Neural cell (in vitro differentiated cells): ENCODE results near the gene COPS8. TPM values are rescaled to one million over a fixed set of nuclear protein-coding genes. Genes with fewer than 3 reads are reported as not detected.

Experiments
- H2AFZ ChIP-seq: fragments of 200-600, 300-800 bp; sonication (generic), shearing (Covaris generic); 2 replicates; pipeline ENCODE4 v1.6.0; 2014; ENCODE audit warnings: low read depth, mild to moderate bottlenecking, antibody characterized with exemption, low read length, moderate library complexity
- H3F3A ChIP-seq: fragments of 200-600 bp; shearing (Covaris generic); 2 replicates; pipeline ENCODE4 v1.6.1; 2016; ENCODE audit warnings: mild to moderate bottlenecking, moderate library complexity, mixed read lengths, antibody characterized with exemption, low read length; ENCODE audit not compliant: insufficient read depth, poor library complexity, severe bottlenecking
- H3K27ac ChIP-seq: fragments of 200-600, 300-800 bp; sonication (generic), shearing (Covaris generic); 2 replicates; pipeline ENCODE4 v1.5.1; 2014; ENCODE audit warnings: mild to moderate bottlenecking, low read length, moderate library complexity
- H3K27me3 ChIP-seq: fragments of 300-800, 200-600 bp; sonication (generic), shearing (Covaris generic); 2 replicates; pipeline ENCODE4 v1.6.0; 2014; ENCODE audit warnings: mild to moderate bottlenecking, low read depth, low read length, moderate library complexity; ENCODE audit not compliant: insufficient read depth
- H3K36me3 ChIP-seq: fragments of 300-800, 200-600 bp; sonication (generic), shearing (Covaris generic); 2 replicates; pipeline ENCODE4 v1.5.1; 2014; ENCODE audit warnings: mild to moderate bottlenecking, antibody characterized with exemption, low read length, moderate library complexity; ENCODE audit not compliant: insufficient read depth
- H3K4me2 ChIP-seq: fragments of 300-800, 200-600 bp; sonication (generic), shearing (Covaris generic); 2 replicates; pipeline ENCODE4 v1.6.0; 2014; ENCODE audit warnings: mild to moderate bottlenecking, low read length
- H3K4me3 ChIP-seq: fragments of 300-800, 200-600 bp; sonication (generic), shearing (Covaris generic); 2 replicates; pipeline ENCODE4 v1.5.1; 2014; ENCODE audit warnings: mild to moderate bottlenecking, low read length, moderate library complexity
- H3K79me2 ChIP-seq: fragments of 200-600 bp; shearing (Covaris generic); replicated peaks from 2 replicates; pipeline ENCODE4 v1.6.0; 2014; ENCODE audit warnings: mild to moderate bottlenecking, low read length, moderate library complexity; ENCODE audit not compliant: insufficient read depth
- H3K9ac ChIP-seq: fragments of 300-800, 200-600 bp; sonication (generic), shearing (Covaris generic); 2 replicates; pipeline ENCODE4 v1.6.1; 2016; ENCODE audit warnings: mild to moderate bottlenecking, low read length, mixed read lengths
- H3K9me2 ChIP-seq: fragments of 200-600 bp; shearing (Covaris generic); 2 replicates; pipeline ENCODE4 v1.6.1; 2016; ENCODE audit warnings: mild to moderate bottlenecking, low read length, mixed read lengths; ENCODE audit not compliant: insufficient read depth
- H3K9me3 ChIP-seq: fragments of 200-600, 300-800 bp; sonication (generic), shearing (Covaris generic); 2 replicates; pipeline ENCODE4 v1.6.1; 2016; ENCODE audit warnings: mild to moderate bottlenecking, mixed run types, low read length, moderate library complexity, mixed read lengths
- H4K20me1 ChIP-seq: fragments of 200-600 bp; shearing (Covaris generic); 2 replicates; pipeline ENCODE4 v1.6.1; 2016; ENCODE audit warnings: mild to moderate bottlenecking, mixed run types; ENCODE audit not compliant: insufficient read depth
- EP300 ChIP-seq: fragments of 450-650 bp; conservative IDR thresholded peaks from 2 replicates; pipeline ENCODE4 v1.6.1; 2014; ENCODE audit warnings: antibody characterized with exemption, mild to moderate bottlenecking, moderate library complexity; ENCODE audit not compliant: poor library complexity, severe bottlenecking
- EZH2 ChIP-seq: fragments of 200-600, 300-800 bp; shearing (Covaris generic), sonication (generic); IDR thresholded peaks from 2 replicates; pipeline ENCODE4 v1.6.1; 2014; ENCODE audit warnings: antibody characterized with exemption, low read length, borderline replicate concordance, mild to moderate bottlenecking; ENCODE audit not compliant: insufficient read depth, poor library complexity, severe bottlenecking
- MXI1 ChIP-seq: fragments of 450-650 bp; conservative IDR thresholded peaks from 2 replicates; pipeline ENCODE4 v1.6.1; 2014; ENCODE audit warnings: antibody characterized with exemption, mild to moderate bottlenecking; ENCODE audit not compliant: poor library complexity, severe bottlenecking
- POLR2AphosphoS5 ChIP-seq: IDR thresholded peaks from 2 replicates; pipeline ENCODE4 v1.6.1; 2012
- RAD21 ChIP-seq: fragments of 450-650 bp; conservative IDR thresholded peaks from 2 replicates; pipeline ENCODE4 v1.6.1; 2014; ENCODE audit warnings: antibody characterized with exemption, mild to moderate bottlenecking, moderate library complexity
- SMC3 ChIP-seq: fragments of 450-650 bp; conservative IDR thresholded peaks from 2 replicates; pipeline ENCODE4 v1.6.1; 2014; ENCODE audit warnings: antibody characterized with exemption, mild to moderate bottlenecking, moderate library complexity; ENCODE audit not compliant: poor library complexity
- TAF1 ChIP-seq: IDR thresholded peaks from 2 replicates; pipeline ENCODE4 v1.6.1; 2012; ENCODE audit warnings: low read depth
- polyA plus RNA-seq: library from polyadenylated mRNA; depleted of rRNA; stranded (reverse); fragments of >200 nt; gene quantifications from 2 replicates; pipeline ENCODE4 v1.2.3, GENCODE V29; 2014
- TF ChIP-seq, protein P1 (sequence below): IDR thresholded peaks from 2 replicates; pipeline ENCODE4 v1.6.1; 2012; ENCODE audit warnings: borderline replicate concordance
- TF ChIP-seq, protein P2 (sequence below): fragments of 450-650 bp; IDR thresholded peaks from 2 replicates; pipeline ENCODE4 v1.5.1; 2014; ENCODE audit warnings: antibody characterized with exemption, mild to moderate bottlenecking, moderate library complexity; ENCODE audit not compliant: poor library complexity, severe bottlenecking

The COPS8 gene
- polyA plus RNA-seq, 1 donor from 2014 or later = 269 TPM

DNA sequence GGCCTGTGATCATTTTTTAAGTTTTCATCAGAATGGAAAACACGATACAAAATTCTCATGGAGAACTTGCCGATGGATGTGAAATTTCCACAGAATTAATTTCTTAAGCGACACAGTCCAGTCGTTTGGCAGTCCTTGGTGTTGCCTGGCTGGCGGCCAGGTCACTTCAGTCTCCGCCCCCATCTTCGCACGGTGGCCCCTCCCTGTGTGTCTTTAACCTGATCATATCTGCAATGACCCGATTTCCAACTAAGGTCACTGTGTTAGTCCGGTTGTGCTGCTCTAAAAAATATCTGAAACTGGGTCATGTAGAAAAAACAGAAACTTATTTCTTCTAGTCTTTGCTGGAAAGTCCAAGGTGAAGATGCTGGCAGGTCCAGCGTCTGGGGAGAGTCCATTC, 44.5 kb upstream of the COPS8 start:
- H4K20me1 ChIP-seq = no peaks in the 10 kb centered on the region
- H3K36me3 ChIP-seq = no peaks in the 10 kb centered on the region
- H3K9me2 ChIP-seq = no peaks in the 10 kb centered on the region
- TF ChIP-seq SMC3 = no peak
- TF ChIP-seq EP300 = no peak
- TF ChIP-seq EZH2 = no peak
- no peak for TF ChIP-seq RAD21
- no peak for TF ChIP-seq POLR2AphosphoS5
- TF ChIP-seq, protein P1, sequence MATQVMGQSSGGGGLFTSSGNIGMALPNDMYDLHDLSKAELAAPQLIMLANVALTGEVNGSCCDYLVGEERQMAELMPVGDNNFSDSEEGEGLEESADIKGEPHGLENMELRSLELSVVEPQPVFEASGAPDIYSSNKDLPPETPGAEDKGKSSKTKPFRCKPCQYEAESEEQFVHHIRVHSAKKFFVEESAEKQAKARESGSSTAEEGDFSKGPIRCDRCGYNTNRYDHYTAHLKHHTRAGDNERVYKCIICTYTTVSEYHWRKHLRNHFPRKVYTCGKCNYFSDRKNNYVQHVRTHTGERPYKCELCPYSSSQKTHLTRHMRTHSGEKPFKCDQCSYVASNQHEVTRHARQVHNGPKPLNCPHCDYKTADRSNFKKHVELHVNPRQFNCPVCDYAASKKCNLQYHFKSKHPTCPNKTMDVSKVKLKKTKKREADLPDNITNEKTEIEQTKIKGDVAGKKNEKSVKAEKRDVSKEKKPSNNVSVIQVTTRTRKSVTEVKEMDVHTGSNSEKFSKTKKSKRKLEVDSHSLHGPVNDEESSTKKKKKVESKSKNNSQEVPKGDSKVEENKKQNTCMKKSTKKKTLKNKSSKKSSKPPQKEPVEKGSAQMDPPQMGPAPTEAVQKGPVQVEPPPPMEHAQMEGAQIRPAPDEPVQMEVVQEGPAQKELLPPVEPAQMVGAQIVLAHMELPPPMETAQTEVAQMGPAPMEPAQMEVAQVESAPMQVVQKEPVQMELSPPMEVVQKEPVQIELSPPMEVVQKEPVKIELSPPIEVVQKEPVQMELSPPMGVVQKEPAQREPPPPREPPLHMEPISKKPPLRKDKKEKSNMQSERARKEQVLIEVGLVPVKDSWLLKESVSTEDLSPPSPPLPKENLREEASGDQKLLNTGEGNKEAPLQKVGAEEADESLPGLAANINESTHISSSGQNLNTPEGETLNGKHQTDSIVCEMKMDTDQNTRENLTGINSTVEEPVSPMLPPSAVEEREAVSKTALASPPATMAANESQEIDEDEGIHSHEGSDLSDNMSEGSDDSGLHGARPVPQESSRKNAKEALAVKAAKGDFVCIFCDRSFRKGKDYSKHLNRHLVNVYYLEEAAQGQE = no peak
- TF ChIP-seq, protein P2, sequence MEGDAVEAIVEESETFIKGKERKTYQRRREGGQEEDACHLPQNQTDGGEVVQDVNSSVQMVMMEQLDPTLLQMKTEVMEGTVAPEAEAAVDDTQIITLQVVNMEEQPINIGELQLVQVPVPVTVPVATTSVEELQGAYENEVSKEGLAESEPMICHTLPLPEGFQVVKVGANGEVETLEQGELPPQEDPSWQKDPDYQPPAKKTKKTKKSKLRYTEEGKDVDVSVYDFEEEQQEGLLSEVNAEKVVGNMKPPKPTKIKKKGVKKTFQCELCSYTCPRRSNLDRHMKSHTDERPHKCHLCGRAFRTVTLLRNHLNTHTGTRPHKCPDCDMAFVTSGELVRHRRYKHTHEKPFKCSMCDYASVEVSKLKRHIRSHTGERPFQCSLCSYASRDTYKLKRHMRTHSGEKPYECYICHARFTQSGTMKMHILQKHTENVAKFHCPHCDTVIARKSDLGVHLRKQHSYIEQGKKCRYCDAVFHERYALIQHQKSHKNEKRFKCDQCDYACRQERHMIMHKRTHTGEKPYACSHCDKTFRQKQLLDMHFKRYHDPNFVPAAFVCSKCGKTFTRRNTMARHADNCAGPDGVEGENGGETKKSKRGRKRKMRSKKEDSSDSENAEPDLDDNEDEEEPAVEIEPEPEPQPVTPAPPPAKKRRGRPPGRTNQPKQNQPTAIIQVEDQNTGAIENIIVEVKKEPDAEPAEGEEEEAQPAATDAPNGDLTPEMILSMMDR = no peak
- TF ChIP-seq TAF1 = no peak
- no peak for TF ChIP-seq MXI1
- H2AFZ ChIP-seq = no peak overlapping the region
- H3K4me2 ChIP-seq = no peak overlapping the region
- H3K9me3 ChIP-seq = no peaks in the 10 kb centered on the region
- no peaks in the 10 kb centered on the region for H3F3A ChIP-seq
- no peak overlapping the region for H3K27ac ChIP-seq
- H3K79me2 ChIP-seq = no peaks in the 10 kb centered on the region
- H3K4me3 ChIP-seq = no peak overlapping the region
- H3K27me3 ChIP-seq = no peaks in the 10 kb centered on the region
- H3K9ac ChIP-seq = no peak overlapping the region

DNA sequence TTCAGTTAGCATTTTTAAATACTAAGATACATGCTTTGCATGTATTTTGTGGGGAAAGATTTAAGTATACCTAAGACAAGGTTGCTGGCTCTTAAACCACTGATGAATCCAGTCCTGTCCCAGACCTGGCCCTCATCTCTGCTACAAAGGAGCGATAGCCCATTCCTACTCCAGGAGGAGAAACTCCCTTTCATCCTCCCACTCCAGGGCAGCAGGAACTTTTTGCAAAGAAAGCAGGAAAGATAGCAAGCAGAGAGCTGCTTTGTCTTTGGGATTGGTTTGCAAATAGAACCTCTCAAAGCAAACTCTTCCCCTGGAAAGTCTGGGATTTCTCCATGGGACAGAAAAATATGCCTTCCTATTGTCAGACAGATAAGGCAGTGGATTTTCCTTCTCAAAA, 43.6 kb upstream of the COPS8 start:
- H3K9me3 ChIP-seq = no peaks in the 10 kb centered on the region
- no peaks in the 10 kb centered on the region for H3K9me2 ChIP-seq
- H3K27me3 ChIP-seq = no peaks in the 10 kb centered on the region
- H2AFZ ChIP-seq = no peak overlapping the region
- no peaks in the 10 kb centered on the region for H4K20me1 ChIP-seq
- H3K4me3 ChIP-seq = no peak overlapping the region
- no peak overlapping the region for H3K4me2 ChIP-seq
- no peak overlapping the region for H3K9ac ChIP-seq
- H3K36me3 ChIP-seq = no peaks in the 10 kb centered on the region
- H3K79me2 ChIP-seq = no peaks in the 10 kb centered on the region
- no peaks in the 10 kb centered on the region for H3F3A ChIP-seq
- no peak overlapping the region for H3K27ac ChIP-seq
- no peak for TF ChIP-seq POLR2AphosphoS5
- no peak for TF ChIP-seq RAD21
- TF ChIP-seq SMC3 = no peak
- TF ChIP-seq EZH2 = no peak
- TF ChIP-seq EP300 = no peak
- TF ChIP-seq, protein P2 = no peak
- no peak for TF ChIP-seq MXI1
- TF ChIP-seq, protein P1 = no peak
- TF ChIP-seq TAF1 = no peak
